Activated effector memory CD4-positive, alpha-beta T cell treated with anti-CD3 and anti-CD28 coated beads, Interleukin-2, amount 50 U/mL, for 16 hours (primary cell): ENCODE results near the gene MEI1.

Experiments used
- DNase-seq: peaks from one replicate; pipeline ENCODE4 v3.0.0-alpha.2; 2020

MEI1 gene

DNA sequence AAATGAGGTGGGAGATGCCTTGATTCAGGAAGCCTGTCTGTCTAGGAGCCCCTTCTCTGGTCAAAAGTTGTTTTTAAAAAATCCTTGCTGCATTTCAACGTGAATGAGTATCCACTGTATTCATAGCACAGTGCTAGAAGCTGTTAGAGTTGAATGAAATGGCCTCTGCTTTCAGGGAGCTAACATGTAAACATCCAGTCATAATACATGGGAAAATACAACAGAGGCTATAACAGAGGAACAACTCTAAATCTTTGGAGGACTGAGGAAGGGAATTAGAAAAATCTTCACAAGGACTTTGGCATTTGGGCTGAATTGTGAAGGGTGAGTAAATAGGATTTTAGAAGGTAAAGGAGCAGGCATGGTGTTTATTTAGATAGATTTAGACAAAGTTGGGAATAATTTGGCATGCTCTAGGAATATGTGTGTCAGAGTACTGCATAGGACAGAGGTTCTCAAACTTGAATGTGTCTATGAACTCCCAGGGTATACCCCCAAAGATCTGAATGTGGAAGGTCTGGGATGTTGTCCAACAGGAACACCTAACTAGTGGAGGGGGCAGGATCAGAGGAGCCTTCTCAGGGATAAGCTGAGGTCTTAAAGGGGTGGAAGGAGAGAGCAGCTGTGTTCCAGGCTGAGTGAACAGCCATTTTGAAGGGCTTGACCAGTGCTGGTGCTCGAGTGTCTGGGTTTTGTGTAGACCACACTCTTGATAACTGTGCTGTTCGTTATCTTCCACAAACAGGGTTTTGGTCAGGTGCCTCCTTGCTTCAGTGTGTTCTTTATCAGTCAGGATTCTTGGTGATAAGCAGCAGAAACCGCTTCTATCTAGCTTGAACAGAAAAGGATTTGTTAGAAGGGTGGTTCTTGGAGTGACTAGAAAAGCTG, 146.3 kb downstream of the MEI1 start:
- no peak for DNase-seq

DNA sequence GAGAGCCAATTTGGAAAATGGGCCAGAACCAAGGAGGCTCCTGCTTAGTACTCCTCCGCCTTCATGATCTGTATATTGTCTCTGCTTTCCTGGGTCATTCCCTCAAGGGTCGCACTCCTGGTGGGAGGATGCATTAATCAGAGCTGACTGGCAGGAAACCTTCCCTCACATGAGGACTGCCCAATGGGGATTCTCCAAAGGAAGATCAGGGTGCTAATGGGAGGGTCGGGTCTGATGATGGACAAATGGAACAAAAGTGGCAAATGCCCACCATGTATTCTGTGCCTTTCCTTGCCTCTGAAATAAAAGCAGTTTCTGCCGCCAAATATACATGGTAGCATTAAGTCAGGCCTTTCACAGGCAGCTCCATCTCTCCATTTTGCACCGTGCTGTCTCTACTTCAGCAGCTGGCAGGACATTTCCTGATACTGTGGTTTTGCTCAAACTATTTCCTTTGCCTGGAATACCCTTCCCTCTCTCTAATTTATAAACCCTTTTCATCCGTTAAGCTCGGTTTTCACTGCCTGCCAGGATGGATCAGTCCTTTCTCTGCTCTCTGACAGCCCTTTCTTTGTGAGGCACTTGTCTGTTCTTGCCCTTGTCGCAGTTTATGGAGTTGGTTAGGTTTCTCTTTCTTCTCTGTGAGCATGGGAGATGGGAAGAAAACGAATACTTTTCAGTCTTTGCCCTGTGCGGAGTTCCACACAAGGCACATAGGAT, 147.1 kb downstream of the MEI1 start:
- no peak for DNase-seq

DNA sequence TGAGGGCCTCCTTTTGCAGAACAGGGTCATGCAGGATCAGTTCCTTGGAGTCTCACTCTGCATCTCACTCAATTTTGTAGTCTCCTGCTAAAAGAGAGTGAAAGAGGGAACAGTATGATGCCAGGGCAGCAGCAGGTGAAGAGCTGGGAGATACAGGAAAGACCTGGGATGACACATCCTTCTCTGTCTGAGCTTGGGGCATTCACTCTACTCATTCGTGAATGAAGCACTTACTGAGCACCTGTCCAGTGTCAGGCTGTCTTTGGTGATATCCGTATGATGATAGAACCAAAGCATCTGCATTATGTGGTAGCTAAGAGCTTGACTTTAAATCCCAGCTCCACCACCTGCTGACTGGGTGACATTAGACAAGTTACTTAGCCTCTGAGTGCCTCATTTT, 148.0 kb downstream of the MEI1 start:
- DNase-seq: no peak

DNA sequence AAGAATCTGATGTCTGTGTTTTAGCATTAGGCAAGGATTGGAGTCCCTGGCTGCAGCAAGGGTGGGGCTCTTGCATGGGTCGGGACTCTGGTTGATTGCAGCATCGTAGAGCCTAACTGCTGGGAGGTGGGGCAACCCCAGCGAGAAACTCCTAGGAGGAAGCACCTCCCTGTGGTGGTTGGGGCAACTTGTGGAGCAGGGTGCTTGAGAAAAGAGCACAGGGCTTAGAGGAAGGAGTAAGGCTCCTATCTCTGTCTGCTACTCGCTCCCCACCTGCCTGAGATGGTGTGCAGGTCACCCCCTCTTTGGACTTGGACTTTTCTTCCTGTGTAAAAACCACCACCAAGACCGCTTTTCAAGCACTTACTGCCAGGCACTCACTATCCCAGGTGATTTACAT, 149.2 kb downstream of the MEI1 start:
- no peak for DNase-seq
